Measurements from ENCODE around the gene BIRC7.

DNA sequence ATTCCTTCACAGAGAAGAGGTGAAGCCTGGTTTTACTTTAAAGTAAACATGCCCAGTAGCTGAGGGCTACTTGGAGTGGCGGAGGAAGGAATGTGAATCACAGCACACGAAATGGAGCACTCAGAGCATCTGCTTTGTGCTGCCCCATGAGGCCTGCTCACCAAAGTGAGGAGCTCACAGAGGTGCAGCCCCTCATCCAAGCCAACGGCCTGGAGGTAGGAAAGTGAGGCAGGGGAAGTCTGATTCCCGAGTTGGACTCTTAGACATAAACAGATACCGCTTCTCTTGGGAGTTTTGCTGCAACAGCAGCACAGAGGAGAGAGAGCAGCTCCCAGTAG lies 23.3 kb upstream of the BIRC7 start:
- TF ChIP-seq, protein P1, sequence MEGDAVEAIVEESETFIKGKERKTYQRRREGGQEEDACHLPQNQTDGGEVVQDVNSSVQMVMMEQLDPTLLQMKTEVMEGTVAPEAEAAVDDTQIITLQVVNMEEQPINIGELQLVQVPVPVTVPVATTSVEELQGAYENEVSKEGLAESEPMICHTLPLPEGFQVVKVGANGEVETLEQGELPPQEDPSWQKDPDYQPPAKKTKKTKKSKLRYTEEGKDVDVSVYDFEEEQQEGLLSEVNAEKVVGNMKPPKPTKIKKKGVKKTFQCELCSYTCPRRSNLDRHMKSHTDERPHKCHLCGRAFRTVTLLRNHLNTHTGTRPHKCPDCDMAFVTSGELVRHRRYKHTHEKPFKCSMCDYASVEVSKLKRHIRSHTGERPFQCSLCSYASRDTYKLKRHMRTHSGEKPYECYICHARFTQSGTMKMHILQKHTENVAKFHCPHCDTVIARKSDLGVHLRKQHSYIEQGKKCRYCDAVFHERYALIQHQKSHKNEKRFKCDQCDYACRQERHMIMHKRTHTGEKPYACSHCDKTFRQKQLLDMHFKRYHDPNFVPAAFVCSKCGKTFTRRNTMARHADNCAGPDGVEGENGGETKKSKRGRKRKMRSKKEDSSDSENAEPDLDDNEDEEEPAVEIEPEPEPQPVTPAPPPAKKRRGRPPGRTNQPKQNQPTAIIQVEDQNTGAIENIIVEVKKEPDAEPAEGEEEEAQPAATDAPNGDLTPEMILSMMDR (IDR thresholded peaks at IDR 0.05) = no peak
- TF ChIP-seq POLR2AphosphoS5 (IDR thresholded peaks at IDR 0.05) (no peak), POLR2A (IDR thresholded peaks at IDR 0.05; ENCODE audit: low read depth) (no peak), EP300 (IDR thresholded peaks at IDR 0.05) (no peak)
